ENCODE results near the gene TRIP4.
"Not testable (repeated sequence)": the region's sequence is repeated elsewhere in the genome, so short reads cannot be mapped to it uniquely, and the experiment has no call there.

The TRIP4 gene

DNA sequence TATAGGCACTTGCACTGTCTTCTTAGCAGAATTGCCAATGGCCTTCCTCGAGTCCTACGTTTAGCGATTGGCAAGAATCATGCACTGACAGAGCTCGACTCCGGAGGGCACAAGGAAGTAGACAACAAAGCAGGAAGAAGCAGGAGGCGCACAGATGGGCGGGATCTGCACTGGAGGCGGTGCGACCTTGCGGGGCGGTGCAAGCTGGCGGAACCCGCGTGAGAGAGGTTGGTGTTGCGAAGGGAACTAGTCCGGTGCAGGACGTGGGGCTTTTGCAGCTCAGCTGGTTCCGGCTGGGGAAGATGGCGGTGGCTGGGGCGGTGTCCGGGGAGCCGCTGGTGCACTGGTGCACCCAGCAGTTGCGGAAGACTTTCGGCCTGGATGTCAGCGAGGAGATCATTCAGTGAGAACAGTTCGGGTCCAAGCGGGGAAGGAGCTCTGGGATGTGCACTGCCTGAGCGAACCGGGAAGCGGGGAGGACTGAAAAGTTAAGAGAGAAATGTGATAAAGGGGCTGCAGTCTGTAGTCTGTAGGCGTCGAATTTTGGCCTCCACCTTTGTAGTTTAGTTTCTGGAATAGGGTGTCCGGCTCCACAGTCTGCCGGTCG, at the start of gene TRIP4:
Gene TRIP4 (plus strand): TSS at position 275 of the 607 bp plus-strand sequence. CDS start 28 bp downstream, at position 303.
- DNase-seq (ENCODE audit: low read depth): peak; percentile 94

DNA sequence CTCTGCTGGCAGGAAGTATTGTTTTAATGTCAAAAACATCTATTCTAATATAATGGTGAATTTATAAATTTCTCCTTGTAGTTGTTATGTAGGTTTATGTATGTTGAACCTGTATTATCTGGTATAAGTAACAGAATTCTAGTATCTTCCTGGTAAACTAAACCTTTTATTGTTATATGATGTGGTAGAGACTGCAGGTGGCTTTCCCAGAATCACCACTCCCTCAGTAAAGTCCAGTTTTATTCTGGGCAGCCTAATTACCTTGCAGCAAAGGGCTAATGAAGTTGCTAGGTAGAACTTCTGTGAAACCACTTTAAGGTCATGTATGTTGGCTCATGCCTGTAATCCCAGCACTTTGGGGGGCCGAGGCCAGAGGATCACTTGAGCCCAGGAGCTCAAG, 47.3 kb upstream of the TRIP4 start:
- DNase-seq (ENCODE audit: low read depth): no peak

DNA sequence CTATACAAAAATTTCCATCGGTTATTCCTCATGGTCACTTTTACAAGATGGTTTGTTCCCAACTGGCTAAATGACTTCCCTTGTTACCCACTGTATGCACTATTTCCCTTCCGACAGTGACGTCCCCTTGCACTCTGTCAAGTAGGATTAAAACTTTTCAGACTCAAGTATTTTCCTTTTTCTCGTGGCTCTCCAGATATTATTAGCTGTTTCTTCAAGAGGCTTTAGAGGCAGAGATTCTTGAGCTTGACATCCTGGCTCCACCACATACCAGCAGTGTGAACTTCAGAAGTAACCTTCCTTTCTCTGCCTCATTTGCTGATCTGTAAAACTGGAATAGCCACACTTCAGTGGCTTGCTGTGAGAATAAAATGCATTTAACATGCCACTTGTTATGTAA, 45.7 kb upstream of the TRIP4 start:
- DNase-seq (ENCODE audit: low read depth): no peak

DNA sequence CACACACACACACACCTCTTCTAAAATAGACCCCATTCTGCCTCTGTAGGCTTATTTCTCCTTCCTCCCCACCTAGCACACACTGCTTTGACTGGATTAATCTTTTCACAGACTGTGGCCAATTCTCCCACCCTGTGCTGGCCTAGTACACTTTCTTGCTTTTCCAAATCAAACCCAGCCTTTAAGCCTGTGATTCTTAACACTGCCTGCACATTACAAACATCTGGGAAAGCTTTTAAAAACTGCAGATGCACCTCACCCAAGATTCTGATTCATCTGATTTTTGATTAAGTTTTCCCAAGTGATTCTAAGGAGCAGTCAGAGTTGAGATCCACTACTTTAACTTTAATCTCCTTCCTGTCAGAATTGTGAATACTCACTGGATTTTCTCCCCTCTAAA, 44.4 kb upstream of the TRIP4 start:
- no peak for DNase-seq (ENCODE audit: low read depth)

DNA sequence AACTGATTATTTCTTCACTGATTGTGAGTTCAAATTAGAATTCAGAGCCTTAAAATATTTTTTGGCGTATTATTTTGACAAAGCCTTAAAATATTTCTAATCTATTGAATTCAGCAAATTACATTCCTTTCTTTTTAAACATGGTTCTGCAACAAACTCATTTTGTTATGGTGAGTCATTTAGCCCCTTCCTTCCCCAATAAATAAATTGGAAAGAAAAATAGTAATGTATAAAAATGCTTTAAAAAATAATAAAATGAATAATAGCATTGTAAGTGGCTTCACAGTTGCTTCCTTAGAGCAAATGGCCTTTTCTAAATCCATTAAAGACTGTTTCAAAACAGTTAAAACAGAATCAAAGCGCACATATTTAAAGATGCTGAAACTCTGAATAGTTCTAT, 43.8 kb upstream of the TRIP4 start:
- no peak for DNase-seq (ENCODE audit: low read depth)

DNA sequence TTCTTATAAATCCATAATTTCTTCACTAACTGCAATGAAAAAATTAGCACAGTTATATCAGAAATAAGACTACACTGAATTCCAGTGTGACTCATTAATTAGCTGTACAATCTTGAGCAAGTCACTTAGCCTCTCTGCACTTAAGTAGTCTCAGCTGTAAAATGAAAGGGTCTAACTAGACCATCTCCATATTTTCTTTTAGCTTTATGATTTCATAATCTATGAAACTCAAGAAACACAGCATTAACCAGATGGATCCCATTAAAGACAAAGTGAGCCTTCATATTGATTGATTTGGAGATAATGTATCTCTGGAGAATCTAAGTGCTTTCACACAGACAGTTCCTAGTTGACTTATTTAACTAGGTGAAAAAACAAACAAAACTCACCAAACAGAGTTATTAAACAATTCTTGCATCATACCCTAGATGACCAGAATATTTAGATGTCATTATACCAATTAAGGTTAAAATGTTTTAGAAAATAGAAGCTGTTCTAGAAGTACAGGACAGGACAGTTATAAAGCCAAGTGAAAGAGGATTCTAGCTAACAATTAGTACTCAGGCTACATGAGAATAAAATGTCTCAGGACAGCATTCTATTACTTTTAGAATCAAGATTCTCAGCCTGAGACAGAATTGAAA, 42.9 kb upstream of the TRIP4 start:
- DNase-seq (ENCODE audit: low read depth): no peak

DNA sequence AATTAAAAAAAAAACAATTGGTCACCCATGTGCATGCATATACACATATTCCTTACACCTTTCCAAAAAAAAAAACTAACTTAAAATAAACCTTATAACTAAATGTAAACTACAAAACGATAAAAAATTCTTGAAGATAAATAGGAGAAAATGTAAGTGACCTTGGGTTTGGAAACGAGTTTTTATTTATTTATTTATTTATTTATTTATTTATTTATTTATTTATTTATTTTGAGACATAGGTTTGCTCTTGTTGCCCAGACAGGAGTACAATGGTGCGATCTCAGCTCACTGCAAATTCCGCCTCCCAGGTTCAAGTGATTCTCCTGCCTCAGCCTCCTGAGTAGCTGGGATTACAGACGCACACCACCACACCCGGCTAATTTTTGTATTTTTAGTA, 41.4 kb upstream of the TRIP4 start:
- not testable (repeated sequence) for DNase-seq (ENCODE audit: low read depth)

DNA sequence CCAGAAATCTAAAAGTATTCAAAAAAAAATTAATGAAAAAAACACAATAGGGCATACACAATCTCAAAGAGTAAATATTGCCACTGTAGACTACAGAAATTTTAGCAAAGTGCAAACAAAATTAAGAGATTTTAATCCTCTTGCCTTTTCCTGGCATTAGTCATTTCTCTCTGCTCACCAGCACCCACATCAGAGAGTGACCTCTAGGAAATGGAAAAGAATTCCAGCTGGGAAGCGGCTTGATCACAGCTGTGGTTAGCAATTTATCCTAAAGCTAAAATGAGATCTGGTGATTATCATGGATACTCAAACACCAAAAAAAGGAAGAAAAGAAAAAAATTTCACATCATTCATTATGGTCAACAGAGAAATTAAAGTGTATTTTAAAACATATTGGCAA, 39.2 kb upstream of the TRIP4 start:
- no peak for DNase-seq (ENCODE audit: low read depth)

DNA sequence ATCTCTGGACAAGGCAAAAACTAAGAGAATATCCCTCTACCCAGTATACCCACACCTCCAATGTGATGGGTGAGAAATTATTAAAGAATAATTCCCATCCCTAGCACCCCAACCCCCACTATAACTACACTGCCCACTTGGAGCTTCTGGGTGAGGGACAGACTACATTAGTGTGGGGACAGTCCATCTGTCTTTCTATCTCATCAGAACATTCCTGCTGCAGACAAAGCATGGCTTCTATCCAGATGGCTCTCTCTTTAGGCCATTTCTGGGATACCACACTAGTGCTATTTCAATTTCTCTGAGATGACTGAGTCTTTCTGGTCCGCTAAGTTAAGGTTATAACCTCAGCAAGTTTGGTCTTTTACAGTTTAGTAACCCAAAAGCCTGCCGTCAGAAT, 38.3 kb upstream of the TRIP4 start:
- no peak for DNase-seq (ENCODE audit: low read depth)

DNA sequence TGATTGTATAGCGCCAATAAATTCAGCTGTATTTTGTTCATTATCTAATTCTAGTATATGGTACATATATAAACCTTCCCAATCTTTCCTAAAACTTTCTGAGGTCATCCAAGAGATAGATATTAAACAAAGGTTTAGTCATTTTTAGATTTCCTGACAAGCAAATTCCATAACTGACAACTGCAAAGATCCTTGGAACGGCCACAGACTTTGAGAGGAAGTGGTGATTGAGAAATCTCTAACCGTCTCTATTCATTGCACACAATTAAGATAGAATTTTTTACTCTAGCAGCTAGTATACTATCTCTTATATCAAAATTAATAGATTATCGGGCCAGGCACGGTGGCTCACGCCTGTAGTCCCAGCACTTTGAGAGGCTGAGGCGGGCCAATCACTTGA, 36.4 kb upstream of the TRIP4 start:
- DNase-seq (ENCODE audit: low read depth): no peak

DNA sequence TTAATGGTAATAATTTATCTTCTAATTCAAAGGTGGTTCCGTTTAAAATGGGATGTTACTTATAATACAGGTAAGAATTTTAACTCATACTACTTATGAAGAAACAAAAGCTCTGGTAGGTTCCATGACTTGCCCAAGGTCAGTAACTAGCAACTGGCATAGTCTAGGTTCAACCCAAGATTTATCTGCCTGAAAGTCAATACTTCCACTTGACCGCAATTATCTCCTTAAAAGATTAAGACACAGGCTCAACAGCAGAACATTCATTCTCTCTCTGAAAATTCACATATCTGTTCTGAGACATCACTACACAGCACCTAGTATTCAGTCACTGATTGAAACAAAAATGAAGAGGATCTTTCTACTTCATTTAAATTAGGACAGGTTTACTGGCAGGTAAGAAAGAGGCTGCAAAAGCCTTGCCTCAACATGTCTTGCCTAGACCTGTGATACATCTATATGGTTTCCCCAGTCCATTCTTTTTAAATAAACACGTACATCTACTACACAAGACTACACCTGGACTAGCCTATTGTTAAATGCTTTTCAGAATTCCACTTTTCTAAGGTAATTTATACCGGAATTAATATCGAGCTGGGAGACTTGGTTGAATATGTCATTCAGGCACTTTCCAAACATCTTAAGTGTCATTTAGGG, 32.8 kb upstream of the TRIP4 start:
- DNase-seq (ENCODE audit: low read depth): no peak

DNA sequence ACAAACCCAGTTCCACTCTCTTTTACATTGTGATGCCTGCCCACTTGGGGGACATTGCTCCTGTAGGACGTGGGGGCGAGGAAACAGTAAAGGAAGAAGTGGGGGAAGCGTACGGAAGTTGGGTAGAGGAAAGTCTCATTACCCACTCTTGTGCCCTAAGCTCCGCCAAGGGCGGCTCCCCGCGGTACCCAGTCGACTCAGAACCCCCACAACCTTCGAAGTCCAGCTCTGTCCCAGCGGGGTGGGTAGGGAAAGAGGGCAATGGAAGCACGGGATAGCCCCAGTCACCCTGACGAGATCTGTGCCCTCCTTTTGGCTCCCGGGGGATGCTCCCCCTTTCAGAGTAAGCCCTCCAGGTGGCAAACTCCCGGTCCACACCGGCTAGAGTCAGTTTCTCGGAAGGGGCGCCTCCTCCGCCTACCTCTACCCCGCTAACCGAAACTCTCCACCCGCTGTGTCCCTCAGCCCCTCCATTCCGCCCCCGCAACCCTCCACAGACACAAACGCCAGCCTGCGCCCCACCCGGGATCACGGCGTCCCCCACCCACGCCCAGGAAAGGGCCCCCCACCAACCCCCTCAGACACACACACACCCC, 32.2 kb upstream of the TRIP4 start:
- no peak for DNase-seq (ENCODE audit: low read depth)

DNA sequence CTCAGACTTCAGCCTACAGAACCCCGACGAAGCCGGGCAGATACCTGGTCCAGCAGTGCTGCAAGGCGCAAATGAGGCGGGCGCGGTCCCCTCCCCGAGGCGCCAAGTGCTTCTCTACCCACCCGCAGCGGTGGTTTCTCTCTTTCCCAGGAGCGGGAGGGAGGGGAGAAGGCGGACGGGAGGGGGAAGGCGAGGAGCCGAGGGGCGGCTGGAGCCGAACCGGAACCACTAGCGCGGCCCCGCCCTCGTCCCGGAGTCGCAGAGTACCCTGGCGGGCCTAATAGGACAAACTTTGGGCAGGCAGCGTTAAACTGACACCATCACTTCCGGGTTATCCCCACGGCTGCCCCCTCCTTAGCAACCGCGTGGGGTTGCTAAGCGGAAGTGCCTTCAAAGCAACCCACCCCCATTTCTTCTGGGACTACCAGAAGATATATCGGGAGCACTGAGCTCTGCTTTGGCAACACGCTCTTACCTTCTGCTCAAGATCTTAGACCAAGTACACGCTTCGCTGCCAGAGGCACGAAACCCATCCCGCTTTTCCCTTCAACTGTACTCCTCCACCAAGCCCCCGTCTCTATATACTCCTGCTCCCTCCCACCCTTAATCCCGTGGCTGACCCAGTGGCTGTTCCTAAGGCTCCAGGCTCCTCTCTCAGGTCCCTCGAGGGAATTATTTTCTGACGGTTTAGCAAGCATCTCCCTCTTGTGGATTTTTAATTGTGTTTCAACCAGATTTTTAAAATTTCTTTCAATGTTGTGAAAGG, 31.5 kb upstream of the TRIP4 start, which contains the start of gene CSNK1G1:
Gene CSNK1G1 (minus strand): TSS at position 230 of the 766 bp plus-strand sequence. CDS start 55,674 bp downstream, outside the sequence.
- DNase-seq (ENCODE audit: low read depth): peak; percentile 89

DNA sequence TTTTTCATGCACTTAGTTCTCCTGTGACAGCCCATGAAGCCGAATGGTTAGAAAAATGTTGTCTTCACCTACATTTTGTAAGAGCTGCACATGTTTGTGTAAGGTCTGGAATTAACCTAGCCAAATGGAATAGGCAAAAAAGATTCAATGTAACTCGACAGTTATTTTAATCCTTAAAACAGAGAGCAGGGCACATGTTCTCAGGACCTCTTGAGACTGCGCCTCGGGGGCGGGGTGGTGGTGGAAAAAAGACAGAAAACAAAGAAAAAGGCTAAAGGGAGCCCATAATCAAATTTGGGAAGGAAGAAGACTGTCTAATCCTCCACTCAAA, 31.0 kb upstream of the TRIP4 start:
- no peak for DNase-seq (ENCODE audit: low read depth)

DNA sequence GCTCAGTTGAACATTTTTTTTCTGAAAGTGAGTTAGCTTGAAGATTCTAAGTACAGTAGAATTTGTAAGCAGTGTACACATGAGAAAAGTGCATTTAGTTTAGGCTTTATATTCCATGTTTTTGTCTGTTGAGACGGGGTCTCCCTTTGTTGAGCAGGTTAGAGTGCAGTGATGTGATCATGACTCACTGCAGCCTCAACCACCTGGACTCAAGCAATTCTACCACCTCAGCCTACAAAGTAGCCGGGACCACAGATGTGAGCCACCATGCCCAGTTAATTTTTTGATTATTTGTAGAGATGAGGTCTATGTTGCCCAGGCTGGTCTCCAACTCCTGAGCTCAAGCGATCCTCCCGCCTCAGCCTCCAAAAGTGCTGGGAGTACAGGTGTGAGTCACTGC, 26.4 kb upstream of the TRIP4 start:
- no peak for DNase-seq (ENCODE audit: low read depth)

DNA sequence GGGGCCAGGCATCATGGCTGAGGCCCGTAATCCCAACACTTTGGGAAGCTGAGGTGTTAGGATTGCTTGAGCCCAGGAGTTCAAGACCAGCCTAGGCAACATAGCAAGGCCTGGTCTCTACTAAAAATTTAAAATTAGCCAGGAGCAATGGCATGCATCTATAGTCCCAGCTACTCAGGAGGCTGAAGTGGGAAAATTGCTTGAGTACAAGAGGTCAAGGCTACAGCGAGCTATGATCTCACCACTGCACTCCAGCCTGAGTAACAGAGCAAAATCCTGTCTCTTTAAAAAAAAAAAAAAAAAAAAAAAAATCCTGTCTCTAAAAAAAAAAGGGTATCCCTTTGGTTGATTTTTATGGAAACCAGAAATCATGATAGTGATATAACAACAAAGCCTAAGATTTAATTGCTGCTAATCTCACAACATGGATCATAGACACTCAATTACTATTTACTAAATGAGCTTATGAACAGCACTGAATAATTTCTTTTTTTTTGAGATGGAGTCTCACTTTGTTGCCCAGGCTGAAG, 18.5 kb upstream of the TRIP4 start:
- DNase-seq (ENCODE audit: low read depth): no peak

DNA sequence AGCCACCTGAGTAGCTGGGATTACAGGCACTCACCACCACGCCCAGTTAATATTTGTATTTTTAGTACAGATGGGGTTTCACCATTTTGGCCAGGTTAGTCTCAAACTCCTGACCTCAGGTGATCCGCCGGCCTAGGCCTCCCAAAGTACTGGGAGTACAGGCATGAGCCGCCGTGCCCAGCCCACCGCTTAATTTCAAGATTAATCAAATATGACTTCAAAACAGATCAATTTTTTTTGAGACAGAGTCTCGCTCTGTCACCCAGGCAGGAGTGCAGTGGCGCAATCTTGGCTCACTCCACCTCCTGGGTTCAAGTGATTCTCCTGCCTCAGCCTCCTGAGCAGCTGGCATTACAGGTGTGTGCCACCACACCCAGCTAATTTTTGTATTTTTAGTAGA, 16.3 kb upstream of the TRIP4 start:
- DNase-seq (ENCODE audit: low read depth): not testable (repeated sequence)

DNA sequence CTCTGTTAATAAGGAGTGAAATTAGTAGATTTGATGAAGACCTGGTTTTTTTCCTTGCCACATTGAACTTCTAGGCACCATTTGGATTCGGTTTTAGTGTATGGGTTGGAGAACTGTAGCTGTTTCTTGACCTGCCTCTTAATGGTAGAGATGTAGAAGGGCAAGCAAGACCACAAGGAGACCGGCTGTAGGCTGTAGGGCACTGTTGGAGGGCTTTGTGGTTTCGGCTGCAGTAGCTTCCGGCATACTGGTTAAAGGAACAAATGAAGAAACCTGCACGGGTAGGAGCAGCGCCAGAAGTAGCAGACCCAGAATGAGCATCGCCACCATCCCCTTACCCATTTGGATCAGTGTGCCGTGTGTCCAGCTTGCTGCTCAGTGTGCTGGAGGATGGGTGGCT, 14.3 kb upstream of the TRIP4 start:
- no peak for DNase-seq (ENCODE audit: low read depth)

DNA sequence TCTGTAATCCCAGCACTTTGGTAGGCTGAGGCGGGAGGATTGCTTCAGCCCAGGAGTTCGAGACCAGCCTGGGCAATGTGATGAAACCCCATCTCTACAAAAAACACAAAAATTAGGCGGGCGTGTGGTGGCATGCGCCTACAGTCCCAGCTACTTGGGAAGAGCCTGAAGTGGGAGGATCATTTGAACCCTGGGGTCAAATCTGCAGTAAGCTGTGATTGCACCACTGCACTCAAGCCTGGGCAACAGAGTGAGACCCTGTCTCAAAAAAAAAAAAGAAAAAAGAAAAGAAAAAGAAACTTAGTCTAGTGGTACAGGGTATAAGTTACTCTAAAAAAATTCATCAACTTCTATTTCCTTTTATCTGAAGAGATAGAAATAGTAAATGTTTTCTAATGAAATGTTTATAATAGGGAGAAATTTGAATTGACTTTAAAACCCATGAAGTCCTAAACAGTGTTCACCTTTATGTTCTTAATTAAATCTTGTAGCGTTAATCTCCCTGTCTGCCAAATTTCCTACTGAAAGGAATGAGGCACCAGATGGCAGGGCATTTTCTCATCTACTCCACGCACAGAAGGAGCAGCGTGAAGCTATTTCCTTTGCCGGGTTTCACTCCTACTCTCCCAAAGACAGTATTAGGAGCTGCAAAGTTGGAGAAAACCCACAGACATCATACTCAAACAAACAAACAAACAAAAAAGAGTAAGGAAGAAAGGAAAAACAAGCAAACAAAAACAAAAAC, 8.2 kb upstream of the TRIP4 start:
- DNase-seq (ENCODE audit: low read depth): no peak

DNA sequence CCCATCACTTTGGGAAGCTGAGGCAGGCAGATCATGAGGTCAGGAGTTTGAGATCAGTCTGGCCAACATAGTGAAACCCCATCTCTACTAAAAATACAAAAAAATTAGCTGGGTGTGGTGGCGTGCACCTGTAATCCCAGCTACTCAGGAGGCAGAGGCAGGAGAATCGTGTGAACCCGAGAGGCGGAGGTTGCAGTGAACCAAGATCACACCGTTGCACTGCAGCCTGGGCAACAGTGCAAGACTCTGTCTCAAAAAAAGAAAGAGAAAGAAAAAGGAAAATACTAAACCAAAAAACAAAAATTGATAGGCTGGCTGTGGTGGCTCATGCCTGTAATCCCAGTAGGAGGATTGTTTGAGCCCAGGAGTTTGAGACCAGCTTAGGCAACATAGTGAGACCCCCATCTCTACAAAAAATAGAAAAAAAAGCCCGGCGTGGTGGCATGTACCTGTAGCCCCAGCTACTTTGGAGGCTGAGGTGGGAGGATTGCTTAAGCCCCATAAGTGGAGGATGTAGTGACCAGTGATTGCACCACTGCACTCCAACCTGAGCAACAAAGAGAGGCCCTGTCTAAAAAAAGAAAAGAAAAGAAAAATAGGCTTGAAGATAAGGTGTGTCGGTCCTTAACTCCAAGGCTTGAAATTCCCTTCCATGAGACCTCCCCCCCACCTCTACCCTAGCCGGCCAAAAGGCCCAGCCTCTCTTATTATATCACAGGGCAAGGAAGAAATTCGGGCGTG, 7.3 kb upstream of the TRIP4 start:
- not testable (repeated sequence) for DNase-seq (ENCODE audit: low read depth)

All from activated gamma-delta T cell treated with anti-CD3 and anti-CD28 coated beads, Interleukin-2, amount 50 U/mL, for 16 hours (primary cell).